Activated CD4-positive, alpha-beta T cell treated with anti-CD3 and anti-CD28 coated beads, Interleukin-10, Interleukin-2, amounts not matched to agents 100 ng/mL and 50 ng/mL, durations not matched to agents 16 hours and 8 hours (primary cell): ENCODE results near the gene MTFMT.
"Not testable (repeated sequence)": the region's sequence is repeated elsewhere in the genome, so short reads cannot be mapped to it uniquely, and the experiment has no call there.

Experiments used
- DNase-seq: peaks from one replicate; pipeline ENCODE4 v3.0.0-alpha.2; 2020

Gene MTFMT

DNA sequence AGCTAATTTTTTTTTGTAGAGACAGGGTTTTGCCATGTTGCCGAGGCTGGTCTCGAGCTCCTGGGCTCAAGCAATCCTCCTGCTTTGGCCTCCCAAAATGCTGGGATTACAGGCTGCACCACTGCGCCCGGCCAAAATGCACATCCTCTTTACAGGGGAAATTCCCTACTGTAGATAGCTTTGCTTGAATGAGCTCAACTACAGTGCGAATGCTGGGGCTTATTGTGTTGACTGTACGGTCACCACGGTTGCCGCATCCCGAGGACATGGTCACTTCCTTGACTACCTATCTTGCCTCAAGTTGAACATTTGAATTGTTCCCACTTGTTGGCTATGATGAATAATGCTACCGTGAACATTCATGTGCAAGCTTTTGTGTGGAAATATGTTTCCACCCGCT lies 5.3 kb upstream of the MTFMT start:
- DNase-seq, result no peak

DNA sequence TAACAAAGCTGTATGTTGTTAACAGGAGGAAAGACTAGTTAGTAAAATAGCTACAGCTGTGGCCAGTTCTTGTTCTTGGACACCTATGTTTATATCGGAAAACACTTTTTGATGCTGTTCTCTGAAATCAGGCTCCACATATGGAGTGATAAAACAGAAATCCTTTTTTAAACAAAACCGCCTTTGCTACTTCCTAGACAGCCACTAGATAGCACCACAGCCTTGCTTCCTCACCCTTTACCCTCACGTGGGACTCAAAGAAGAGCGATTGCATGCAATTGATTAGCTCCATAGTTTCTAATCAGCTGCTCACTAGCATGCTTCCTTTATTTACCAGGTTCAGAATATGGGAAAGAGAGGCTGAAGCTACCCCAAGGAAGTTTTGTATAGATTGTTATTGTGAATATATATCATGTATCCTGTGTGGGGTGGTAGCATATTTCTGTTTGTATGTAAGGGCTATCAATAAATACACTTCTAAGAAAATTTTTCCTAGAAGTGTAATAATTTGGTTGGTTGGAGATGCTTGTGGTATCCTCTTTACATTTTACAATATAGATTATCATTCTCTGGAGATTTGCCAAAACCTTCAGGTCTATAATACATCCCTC lies 4.3 kb upstream of the MTFMT start:
- peak; percentile 64 for DNase-seq

DNA sequence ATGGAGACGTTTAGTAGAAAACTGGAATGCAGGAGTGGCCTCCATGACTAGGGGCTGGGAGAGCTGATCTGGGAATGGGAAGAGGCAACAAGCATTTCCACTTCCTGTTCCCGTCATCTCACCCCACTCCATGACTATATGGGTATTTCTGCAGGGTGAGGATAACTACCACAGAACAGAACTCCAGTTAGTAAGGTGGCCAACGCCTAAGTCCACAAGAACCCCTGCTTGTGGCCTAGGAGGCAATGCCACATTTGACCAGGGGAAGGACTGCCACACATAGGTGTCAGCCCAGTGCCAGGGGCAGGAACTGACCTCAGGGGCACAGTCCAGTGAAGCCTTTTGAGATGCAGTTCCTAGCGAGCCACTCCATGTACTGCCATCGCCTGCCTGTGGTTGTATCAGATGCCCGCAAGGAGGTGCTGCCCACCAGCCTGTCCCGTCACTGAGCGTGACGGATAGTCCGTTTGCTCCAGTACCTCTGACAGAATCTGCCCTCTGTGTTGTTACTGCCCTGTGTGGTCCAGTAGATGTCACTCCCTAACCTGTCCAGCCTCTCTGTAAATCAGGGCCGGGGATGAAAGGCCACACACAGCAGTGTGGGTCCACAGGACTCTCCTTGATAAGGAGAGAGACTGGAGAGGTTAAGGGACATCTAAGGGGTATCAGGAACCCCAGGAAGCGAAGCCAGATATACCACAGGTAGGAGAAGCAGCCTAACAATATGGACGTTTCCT lies 3.5 kb upstream of the MTFMT start:
- DNase-seq, result peak; percentile 59

DNA sequence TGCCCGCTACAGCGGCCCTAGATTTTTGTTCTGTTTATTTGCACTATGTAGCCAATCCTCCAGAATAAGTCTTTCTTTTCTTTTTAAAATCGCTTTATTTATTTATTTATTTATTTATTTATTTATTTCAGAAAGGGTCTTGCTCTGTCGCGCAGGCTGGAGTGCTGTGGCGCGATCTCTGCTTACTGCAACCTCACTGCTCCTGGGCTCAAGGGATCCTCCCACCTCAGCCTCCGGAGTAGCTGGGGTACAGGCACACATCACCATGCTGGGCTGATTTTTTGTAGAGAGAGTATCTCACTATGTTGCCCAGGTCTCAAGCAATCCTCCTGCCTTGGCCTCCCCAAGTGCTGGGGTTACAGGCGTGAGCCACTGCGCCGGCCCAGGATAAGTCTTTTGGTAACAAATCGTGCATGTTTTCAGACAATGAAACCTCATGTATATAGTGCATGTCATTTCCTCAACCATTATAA lies 333 bp upstream of the MTFMT start:
- no peak for DNase-seq

DNA sequence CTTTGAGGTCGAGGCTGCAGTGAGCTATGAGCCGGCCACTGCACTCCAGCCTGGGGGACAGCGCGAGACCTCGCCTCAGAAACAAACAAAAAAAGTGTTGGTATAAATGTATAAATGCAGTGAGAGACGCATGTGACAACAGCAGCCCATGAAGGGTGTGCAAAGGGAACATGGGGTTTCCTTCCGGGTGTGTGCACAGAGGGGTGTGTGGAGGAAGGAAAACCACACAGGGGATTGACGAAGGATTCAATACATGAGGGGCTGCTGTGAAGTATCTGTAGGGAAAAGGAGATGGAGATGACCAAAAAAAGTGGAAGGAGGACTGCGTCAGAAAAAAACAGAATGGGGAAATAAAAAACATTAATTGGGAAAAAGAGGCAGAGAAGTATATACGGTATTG lies 1.1 kb downstream of the MTFMT start:
- DNase-seq, result peak; percentile 34

DNA sequence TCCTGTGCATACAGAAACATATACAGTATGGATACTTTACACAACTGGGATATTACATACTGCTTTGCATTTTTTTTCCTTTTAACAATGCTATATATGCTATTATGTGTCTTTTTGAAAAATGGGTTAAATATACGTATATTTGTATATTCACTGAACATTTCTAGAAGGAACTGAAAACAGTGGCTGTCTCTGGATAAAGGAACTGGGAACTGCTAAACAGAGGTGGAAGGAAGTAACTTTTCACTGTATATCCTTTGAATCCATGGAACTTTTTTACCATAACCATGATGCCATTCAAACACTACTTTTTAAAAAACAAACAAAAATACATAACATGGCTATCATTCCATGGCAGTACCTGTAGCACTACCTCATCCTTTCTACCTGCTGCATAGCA lies 1.8 kb downstream of the MTFMT start:
- DNase-seq, result no peak

DNA sequence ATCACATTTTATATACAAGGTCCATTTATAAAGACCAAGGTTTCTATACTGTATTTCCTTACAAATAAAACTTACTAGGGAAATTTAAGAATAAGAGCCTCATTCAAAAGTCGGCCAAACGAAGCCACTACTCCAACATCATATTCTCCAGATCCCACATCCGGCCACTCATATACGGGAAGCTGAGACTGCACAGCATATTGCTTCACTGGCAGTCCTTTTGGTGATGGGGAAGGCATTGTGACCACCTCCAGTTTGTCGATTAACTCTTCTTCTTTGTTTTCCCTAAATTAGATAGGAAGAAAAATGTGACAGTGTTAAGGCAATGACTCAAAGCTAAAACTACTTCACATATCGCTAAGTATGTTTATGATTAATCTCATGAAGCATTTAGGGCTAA lies 2.7 kb downstream of the MTFMT start:
- DNase-seq, result no peak

DNA sequence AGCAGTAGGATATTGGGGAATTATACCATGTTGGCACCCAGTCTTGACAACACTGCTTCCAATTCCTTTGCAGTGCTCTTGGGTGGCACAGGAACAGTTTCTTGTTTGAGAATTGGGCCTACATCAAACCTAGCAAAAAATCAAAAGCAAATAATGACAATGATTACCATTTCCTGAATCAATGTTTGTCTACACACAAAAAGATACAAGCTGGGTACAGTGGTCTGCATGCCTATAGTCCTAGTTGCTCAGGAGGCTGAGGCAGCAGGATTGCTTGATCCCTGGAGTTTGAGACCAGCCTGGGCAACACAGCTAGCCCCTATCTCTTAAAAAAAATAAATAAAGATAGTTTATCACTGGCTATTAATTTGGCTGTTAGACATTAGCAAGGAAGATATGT lies 8.0 kb downstream of the MTFMT start:
- DNase-seq, result no peak

DNA sequence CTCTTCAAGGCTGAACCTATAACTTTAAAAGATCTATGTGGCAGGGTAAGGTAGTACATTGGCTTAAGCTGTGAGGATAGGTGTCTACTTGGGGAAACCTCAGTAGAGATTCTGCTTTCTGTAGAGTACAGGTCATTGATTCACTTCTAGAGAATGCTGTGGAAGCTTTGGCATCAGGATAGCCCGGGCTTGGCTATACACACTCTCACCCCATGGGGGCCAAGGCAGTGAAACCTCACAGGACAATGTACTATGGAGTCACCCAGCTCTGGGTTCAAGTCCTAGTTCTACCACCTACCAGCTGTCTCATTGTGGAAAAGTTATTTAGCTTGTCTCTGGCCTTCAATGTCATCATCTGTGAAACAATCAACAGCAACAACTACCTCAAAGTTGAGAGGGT lies 9.0 kb downstream of the MTFMT start:
- no peak for DNase-seq

DNA sequence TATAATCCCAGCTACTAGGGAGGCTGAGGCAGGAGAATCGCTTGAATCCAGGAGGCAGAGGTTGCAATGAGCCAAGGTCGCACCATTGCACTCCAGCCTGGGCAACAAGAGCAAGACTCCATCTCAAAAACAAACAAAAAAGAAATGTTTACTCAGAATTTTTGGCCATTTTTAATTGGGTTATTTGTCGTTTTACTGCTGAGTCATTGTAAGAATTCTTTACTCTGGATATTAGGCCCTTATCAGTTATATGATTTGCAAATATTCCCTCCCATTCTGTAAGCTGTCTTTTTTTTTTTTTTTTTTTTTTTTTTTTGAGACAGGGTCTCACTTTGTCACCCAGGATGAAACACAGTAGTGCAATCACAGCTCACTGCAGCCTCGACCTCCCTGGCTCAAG lies 18.2 kb downstream of the MTFMT start:
- DNase-seq, result not testable (repeated sequence)

DNA sequence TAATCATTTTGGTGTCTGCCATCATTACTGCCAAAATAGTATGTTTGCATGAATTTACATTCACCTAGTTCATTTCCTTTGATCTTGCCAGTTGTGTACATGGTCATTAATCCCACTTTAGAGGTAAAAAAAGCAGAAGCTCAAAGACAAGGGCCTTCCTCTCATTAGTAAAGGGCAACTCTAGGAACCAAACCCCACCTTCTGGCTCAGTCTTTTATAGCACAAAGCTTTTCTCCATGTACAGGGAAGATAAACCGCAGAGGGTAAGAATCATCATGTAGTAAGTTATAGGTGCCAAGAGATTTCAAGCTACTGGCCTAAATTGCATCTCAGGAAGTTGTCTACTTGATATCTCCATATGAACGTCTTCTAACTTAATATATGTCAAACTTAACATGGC lies 20.5 kb downstream of the MTFMT start:
- DNase-seq, result no peak

DNA sequence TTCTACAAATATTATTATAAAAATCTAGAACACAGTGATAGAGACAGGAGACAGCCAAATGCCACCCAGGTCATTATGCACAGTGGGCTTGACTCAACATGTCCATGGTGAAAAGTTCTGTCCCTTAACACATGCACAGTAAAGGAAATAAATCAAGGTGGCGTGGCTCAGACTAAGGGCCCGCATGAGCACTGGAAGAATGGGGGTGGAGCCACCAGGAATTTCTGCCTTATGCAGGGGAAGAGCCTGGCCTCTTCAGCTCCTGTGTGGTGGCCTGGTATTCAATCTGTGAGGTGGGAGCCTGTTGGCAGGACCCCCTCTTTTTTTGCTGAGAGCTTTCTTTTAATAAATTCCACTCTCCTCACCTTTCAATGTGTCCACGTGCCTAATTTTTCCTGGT lies 22.6 kb downstream of the MTFMT start:
- no peak for DNase-seq

DNA sequence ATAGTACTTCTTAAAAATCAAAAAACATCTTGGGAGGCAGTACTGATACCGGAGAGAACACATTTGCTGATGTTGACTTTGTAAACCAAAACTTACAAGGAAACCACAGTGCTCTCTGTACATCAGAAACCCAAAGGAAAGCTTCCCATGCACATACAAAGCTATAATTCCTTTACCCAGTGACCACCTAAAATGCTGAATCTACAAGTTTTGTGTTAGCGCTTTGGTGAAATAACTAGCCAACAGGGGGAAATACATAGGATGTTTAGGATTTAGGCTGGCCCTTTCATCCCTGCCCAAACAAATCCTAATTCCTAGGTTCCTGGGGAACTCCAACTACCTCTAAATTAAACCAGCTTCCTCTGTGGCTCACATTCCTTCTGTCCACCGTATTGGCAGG lies 24.4 kb downstream of the MTFMT start:
- DNase-seq, result no peak

DNA sequence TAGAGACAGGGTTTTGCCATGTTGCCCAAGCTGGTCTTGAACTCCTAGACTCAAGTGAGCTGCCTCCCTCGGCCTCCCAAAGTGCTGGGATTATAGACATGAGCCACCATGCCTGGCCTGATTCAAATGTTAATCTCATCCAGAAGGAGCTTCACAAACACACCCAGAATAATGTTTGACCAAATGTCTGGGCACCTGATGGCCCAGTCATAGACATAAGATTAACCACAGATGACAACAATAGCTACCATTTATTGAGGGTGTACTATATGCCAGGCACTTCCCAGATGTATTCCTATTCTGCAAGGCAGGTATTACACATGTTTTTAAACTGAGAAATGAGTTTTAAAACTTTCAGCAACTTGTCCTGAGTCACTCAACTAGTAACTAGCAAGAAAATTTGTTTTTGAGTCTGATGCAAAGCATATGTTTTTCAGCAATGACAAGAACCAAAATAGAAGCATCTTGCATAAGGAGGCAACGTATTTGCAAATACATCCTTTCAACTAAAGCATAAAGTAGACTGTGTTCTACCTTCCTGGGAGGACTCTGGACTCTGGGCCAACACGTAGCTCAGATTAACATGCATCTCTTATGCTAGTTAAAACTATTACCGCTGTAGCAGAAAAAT lies 31.6 kb downstream of the MTFMT start:
- DNase-seq, result no peak

DNA sequence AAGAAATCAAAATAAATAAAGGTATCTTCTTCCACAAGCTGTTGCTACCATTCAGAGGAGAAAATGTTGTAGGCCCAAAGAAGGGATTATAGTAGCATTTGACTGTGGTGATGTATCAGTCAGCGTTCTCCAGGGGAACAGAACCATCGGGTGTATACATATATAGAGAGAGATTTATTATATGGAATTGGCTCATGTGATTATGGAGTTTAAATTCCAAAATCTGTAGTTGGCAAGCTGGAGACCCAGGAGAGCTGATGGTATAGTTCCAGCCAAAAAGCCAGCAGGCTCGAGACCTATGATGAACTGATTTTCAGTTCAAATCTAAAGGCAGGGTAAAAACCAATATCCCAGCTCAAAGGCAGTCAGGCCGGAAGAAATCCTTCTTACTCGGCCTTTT lies 32.4 kb downstream of the MTFMT start:
- no peak for DNase-seq

DNA sequence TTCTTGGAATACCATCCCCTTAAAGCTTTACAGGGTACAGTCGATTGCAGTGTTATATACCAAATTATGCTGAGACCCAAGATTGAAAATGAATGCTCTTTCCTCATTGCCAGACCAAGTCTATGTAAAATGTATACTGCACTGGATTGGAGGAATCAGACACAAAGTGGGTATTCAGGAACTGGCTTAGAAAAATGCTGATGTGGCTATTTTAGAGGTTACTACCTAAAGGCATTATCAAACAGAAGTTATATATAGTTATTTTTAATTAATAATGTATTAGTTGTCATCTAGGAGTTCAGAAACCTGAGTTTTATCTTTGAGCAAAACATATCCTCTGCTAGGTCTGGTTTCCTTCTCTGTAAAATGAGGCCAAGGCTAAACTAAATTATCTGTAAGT lies 36.1 kb downstream of the MTFMT start:
- no peak for DNase-seq

DNA sequence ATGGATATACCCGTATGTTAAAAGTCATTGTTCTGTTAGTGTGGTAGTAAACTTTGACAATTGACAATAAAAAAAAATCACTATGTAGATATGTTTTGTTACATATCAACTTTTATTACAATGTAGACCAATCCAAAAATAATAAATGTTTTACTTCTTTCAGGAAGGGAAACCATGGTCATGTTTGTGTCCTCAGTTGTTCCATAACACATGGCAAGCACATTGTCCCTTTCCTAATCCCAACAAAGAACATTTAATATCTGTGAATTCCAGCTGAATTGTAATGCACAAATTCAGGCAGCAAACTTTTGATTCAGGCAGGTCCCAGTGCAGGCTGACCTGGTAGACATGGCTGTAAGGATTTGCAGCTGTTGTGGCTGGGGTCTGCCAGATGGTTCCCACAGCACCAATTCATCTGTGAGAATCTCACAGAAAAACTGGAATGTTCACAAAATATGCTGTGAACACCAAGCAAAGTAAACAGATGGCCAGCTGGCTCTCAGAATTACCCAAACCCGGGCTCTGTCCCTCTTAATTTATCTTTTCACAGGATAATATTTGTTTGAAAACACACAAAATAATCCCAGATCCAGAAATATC lies 37.8 kb downstream of the MTFMT start:
- no peak for DNase-seq

DNA sequence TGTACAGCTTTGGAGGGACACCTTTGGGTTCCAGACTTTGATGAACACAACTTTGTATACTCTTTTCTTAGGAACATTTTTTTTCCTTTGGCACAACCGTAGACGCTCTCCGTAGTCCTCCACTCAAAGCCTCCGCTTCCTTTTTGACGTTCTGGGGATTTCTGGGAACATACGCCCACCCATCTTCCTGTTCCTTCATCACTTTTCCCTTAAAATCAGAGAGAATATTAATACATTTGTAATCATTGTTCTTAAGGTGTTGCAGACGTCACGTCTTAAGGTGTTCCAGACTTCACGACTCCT lies 39.3 kb downstream of the MTFMT start:
- no peak for DNase-seq

DNA sequence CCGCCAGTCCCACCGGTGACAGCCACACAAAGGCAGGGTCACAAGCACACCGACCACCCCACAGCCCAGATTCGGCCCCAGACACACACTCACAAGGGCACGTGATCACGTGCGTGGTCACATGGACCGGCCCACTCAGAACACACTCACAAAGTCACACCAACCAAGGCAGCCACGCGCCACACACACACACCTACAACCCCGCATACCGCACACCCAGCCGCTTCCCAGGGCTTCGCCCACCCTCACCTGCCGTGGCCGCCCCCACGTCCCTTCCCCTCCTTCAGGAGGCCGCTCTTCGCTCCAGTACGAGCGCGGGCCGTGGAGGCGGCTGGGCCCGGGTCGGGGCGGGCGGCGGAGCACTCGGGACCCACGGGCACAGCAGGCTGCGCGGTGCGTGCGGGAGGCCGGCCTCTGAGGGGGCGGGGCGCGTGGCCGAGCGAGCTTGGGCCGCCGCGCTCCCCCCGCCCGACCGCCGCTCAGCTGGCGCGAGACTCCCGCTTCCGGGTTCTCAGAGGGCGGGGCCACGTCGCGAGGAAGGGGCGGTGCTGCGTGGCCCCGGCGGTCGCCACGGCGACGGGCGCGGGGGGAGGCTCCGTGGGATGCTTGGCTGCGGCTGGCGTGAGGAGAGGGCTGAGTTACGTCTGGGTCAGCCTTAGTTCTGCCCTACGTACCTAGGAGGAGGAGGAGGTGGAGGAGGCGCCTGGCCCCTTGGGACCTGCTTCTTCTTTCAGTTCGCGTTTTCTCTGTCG lies 39.8 kb downstream of the MTFMT start, which contains the start of gene SPG21:
Gene SPG21 (minus strand): TSS at position 499 of the 752 bp plus-strand sequence. CDS start 6,345 bp downstream, outside the sequence.
- DNase-seq, result peak; percentile 96

DNA sequence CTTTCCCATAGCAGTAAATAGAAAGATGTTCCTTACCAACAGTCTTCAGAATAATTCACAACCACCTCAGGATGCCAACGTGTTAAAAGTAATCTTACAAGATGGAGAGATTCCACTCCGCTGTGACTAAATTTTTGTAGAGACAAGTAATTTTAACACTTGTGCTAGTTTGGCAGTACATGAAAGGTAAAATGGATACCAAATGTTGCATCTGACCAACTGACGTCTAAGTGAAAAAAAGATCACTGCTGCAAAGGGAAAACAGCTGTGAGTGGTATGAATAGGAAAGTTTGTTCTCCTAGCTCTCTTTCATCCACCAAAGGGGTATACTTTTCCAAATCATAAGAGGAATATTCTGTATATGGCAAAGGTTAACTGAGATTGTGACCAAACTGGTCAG lies 42.3 kb downstream of the MTFMT start:
- DNase-seq, result no peak

DNA sequence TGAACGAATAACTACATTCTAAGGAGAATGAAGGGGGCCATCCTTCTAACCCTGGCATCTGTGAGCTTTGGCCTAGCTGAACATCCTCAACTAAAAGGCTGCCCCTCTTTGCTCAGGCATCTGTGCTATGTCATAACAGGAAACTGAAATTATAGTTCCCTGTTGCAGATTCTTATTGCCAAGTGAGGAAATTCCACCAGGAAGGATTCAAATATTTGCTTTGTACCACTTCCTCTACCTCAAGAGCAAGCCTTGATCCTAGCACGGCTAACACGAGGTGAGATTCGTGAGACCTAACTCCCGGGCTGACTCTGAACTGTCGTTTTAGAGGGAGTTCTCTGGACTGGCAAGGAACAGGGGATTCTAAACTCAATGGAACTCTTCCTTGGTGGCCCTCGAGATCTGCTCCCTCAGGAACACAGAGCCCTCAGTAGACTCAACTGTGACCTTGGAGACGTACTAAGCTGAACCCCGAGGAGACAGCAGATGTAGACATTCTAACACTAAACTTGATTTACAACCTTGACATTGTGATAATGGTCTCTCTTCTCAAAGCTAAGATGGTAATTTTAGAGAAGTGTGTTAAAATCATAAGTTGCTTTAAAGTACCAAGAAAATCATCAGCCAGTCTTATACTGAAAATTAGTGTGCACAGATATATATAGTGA lies 43.9 kb downstream of the MTFMT start:
- peak; percentile 7 for DNase-seq

DNA sequence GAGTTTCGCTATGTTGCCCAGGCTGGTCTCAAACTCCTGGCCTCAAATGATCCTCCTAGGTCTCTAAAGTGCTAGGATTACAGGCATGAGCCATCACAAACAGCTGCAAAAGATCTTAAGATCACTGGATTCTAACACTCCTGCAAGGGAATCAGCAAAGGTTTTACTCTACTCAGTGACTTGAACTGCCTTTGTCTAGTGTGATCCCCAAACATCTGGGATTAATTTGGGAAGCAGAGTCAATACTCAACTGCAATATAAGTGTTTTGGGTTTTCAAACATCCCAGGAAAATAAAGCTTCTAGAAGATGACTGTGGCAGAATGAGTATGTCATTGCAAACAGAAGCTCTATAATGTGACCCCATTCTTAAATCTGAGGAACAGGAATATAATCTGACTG lies 47.0 kb downstream of the MTFMT start:
- no peak for DNase-seq
